PC-9 (cell line): ENCODE measurements around the gene GSPT1. TPM values are rescaled to one million over a fixed set of nuclear protein-coding genes. Genes with fewer than 3 reads are reported as not detected.

Experiments
- BruUV-seq: library from RNA; stranded (reverse); fragments of 400-500 nt; replicated peaks from 2 replicates; lab custom pipeline; 2021; lab: Mats Ljungman, UMichigan
- CTCF ChIA-PET: fragments of 300-600 bp; sonication (Branson Sonifier 250); formaldehyde crosslinking; loops from one replicate; lab custom pipeline; 2022; ENCODE audit warnings: antibody characterized with exemption; lab: Charles Lee
- POLR2A ChIA-PET: fragments of 300-600 bp; sonication (Branson Sonifier 250); formaldehyde crosslinking; loops from one replicate; lab custom pipeline; 2022; ENCODE audit warnings: antibody characterized with exemption; ENCODE audit not compliant: unreplicated experiment; lab: Charles Lee
- DNase-seq, 2 experiments: peaks; one replicate each; pipeline versions ENCODE4 v3.0.0 to v3.0.0-alpha.2; 2015 to 2022; ENCODE audit warnings: mixed read lengths in 1 of 2
- H2AFZ ChIP-seq: fragments of 200-600 bp; sonication (generic); 2 replicates; pipeline ENCODE4 v1.8.1; 2017; ENCODE audit warnings: antibody characterized with exemption
- H3F3A ChIP-seq: fragments of 200-600 bp; sonication (generic); 2 replicates; pipeline ENCODE4 v1.8.1; 2017; ENCODE audit warnings: antibody characterized with exemption, mild to moderate bottlenecking, low read depth; ENCODE audit not compliant: insufficient read depth
- H3K27ac ChIP-seq: fragments of 200-600 bp; sonication (generic); 2 replicates; pipeline ENCODE4 v1.6.1; 2016; ENCODE audit warnings: mixed run types
- H3K27me3 ChIP-seq: fragments of 200-600 bp; sonication (generic); 2 replicates; pipeline ENCODE4 v1.6.1; 2016; ENCODE audit warnings: low read depth, mixed run types; ENCODE audit not compliant: insufficient read depth
- H3K36me3 ChIP-seq: fragments of 200-600 bp; sonication (generic); 2 replicates; pipeline ENCODE4 v1.6.1; 2016; ENCODE audit warnings: low read depth, mixed run types
- H3K4me1 ChIP-seq: fragments of 200-600 bp; sonication (generic); replicated peaks from 2 replicates; pipeline ENCODE4 v1.6.1; 2016; ENCODE audit warnings: mixed run types; ENCODE audit not compliant: insufficient read depth
- H3K4me2 ChIP-seq: fragments of 200-600 bp; sonication (generic); 2 replicates; pipeline ENCODE4 v1.6.1; 2017; ENCODE audit warnings: mixed run types
- H3K4me3 ChIP-seq: fragments of 200-600 bp; sonication (generic); 2 replicates; pipeline ENCODE4 v1.6.1; 2016; ENCODE audit warnings: mixed run types
- H3K79me2 ChIP-seq: fragments of 200-600 bp; sonication (generic); 2 replicates; pipeline ENCODE4 v1.6.1; 2017; ENCODE audit warnings: low read depth, mixed run types
- H3K9me2 ChIP-seq: fragments of 200-600 bp; sonication (generic); 2 replicates; pipeline ENCODE4 v1.8.1; 2017; ENCODE audit warnings: mild to moderate bottlenecking; ENCODE audit not compliant: insufficient read depth
- H3K9me3 ChIP-seq: fragments of 200-600 bp; sonication (generic); 2 replicates; pipeline ENCODE4 v1.8.1; 2016; ENCODE audit warnings: low read depth; ENCODE audit not compliant: insufficient read depth
- H4K20me1 ChIP-seq: fragments of 200-600 bp; sonication (generic); 2 replicates; pipeline ENCODE4 v1.8.1; 2017; ENCODE audit not compliant: insufficient read depth
- EZH2 ChIP-seq: fragments of 200-600 bp; sonication (generic); IDR thresholded peaks from 2 replicates; pipeline ENCODE4 v1.8.0; 2017; ENCODE audit warnings: antibody characterized with exemption, low read depth
- intact Hi-C: fragments of 100-400 bp; cut with micrococcal nuclease; formaldehyde crosslinking; loops from one replicate; pipeline ENCODE4 v1.10.0; 2022; ENCODE audit not compliant: unreplicated experiment
- total RNA-seq: library from RNA; stranded (reverse); gene quantifications from 2 replicates; pipeline ENCODE4 v1.2.3, GENCODE V29; 2021
- TF ChIP-seq, protein P1 (sequence below): fragments of 200-600 bp; sonication (generic); conservative IDR thresholded peaks from 2 replicates; pipeline ENCODE4 v1.6.1; 2017; ENCODE audit warnings: mixed run types, antibody characterized with exemption, mild to moderate bottlenecking, moderate library complexity

GSPT1 gene
- total RNA-seq, 1 experiment from 2014 or later: 161 TPM

DNA sequence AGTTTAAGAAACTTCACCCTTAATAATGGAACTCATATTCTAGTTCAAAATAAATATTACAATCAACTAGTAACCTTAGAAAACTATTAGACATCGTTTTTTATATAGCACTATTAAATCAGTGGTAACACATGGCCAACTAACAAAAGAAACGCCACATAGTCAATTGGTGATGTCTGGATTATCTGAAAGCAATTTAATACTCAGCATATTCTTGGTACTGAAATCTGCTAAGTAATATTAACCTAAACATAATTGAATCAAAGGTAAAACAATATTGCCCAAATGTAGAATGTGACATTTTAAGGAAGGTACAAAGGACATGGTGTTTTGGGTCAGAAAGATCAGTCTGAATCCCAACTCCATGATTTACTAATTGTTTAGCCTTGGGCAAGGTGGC lies 53.3 kb downstream of the GSPT1 start:
- Histone ChIP-seq H3K4me1 (peaks cover 9% of the 10 kb centered on the region), H3F3A (peaks cover 32% of the 10 kb centered on the region; the same call in 1 of the 2 replicates), H3K79me2 (peaks cover 55% of the 10 kb centered on the region), H3K9me3 (no peaks in the 10 kb centered on the region), H3K4me3 (no peak overlapping the region), H3K27ac (no peak overlapping the region), H3K9me2 (no peaks in the 10 kb centered on the region), H4K20me1 (peaks cover 7% of the 10 kb centered on the region), H2AFZ (no peak overlapping the region), H3K36me3 (no peaks in the 10 kb centered on the region), H3K27me3 (no peaks in the 10 kb centered on the region), H3K4me2 (no peak overlapping the region)
- no peak for DNase-seq
- ChIA-PET CTCF (no interaction called here), POLR2A (no interaction called here)
- BruUV-seq: no TSS peak
- no peak for TF ChIP-seq EZH2
- TF ChIP-seq, protein P1, sequence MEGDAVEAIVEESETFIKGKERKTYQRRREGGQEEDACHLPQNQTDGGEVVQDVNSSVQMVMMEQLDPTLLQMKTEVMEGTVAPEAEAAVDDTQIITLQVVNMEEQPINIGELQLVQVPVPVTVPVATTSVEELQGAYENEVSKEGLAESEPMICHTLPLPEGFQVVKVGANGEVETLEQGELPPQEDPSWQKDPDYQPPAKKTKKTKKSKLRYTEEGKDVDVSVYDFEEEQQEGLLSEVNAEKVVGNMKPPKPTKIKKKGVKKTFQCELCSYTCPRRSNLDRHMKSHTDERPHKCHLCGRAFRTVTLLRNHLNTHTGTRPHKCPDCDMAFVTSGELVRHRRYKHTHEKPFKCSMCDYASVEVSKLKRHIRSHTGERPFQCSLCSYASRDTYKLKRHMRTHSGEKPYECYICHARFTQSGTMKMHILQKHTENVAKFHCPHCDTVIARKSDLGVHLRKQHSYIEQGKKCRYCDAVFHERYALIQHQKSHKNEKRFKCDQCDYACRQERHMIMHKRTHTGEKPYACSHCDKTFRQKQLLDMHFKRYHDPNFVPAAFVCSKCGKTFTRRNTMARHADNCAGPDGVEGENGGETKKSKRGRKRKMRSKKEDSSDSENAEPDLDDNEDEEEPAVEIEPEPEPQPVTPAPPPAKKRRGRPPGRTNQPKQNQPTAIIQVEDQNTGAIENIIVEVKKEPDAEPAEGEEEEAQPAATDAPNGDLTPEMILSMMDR: no peak
- intact Hi-C loops: no loop called here

GRCh38 chr16:11857161-11857560 lies 58.6 kb downstream of the GSPT1 start:
- TF ChIP-seq EZH2: no peak
- TF ChIP-seq, protein P1: no peak
- H3K79me2 ChIP-seq: peaks cover 76% of the 10 kb centered on the region
- no peaks in the 10 kb centered on the region for H3K27me3 ChIP-seq
- peaks cover 12% of the 10 kb centered on the region for H4K20me1 ChIP-seq
- H3K27ac ChIP-seq: no peak overlapping the region
- ChIA-PET CTCF (no interaction called here), POLR2A (interaction anchor here (0.6 kb wide), 1 partner anchor 16 kb away, joined by 10 read pairs; no protein-coding TSS in a partner anchor)
- peaks cover 10% of the 10 kb centered on the region; the same call in 1 of the 2 replicates for H3F3A ChIP-seq
- no peaks in the 10 kb centered on the region for H3K9me2 ChIP-seq
- H2AFZ ChIP-seq: no peak overlapping the region
- H3K4me3 ChIP-seq: no peak overlapping the region
- H3K4me1 ChIP-seq: peaks cover 8% of the 10 kb centered on the region; the same call in 1 of the 2 replicates
- no peak overlapping the region for H3K4me2 ChIP-seq
- intact Hi-C loops: no loop called here
- no peaks in the 10 kb centered on the region for H3K9me3 ChIP-seq
- H3K36me3 ChIP-seq: 0 out of 2 replicates have a peak, but pooled peaks cover 5% of the 10 kb centered on the region
- no peak for DNase-seq
- BruUV-seq: no TSS peak

DNA sequence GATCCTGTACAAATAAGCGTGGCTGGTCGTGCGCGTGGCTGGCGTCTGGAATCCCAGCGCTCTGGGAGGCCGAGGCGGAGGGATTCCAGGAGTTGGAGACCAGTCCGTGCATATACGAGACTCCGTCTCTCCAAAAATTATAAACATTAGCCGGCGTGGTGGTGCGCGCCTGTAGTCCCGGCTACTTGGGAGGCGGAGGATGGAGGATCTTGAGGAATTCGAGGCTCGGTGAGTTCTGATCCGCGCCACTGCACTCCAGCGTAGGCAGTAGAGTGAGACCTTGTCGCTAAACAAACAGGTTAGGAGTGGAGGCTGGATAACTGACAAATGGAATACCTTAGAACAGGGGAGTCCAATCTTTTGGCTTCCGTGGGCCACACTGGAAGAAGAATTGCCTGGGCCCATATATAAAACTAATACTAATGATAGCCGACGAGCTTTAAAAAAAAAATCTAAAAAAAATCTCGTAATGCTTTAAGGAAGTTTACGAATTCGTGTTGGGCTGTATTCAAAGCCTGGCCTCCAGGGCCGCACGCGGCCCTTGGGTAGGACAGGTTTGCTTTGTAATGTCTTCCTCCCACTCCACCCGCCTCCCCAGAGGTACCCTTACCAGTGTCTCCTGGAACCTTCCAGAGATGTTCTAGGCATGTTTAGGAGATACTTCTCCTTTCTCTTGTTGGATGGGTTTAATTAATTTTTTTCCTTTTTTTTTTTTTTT lies 63.5 kb downstream of the GSPT1 start:
- no peak for TF ChIP-seq EZH2
- TF ChIP-seq, protein P1: no peak
- Histone ChIP-seq H3K9me3 (no peaks in the 10 kb centered on the region), H3K36me3 (peaks cover 37% of the 10 kb centered on the region), H3K27me3 (no peaks in the 10 kb centered on the region), H3K27ac (peak overlapping the region; percentile 61), H3K9me2 (no peaks in the 10 kb centered on the region), H4K20me1 (peaks cover 36% of the 10 kb centered on the region), H2AFZ (peak overlapping the region; percentile 97), H3F3A (peaks cover 20% of the 10 kb centered on the region), H3K79me2 (peaks cover 94% of the 10 kb centered on the region), H3K4me3 (peak overlapping the region; percentile 83), H3K4me2 (peak overlapping the region; percentile 97), H3K4me1 (peaks cover 27% of the 10 kb centered on the region)
- ChIA-PET CTCF (interaction anchor here (0.5 to 0.6 kb wide), 3 partner anchors 13 to 224 kb away, joined by 3 to 7 read pairs (median 4); no protein-coding TSS in a partner anchor), POLR2A (interaction anchor here (1.2 kb wide), 1 partner anchor 69 kb away, joined by 3 read pairs; no protein-coding TSS in a partner anchor)
- intact Hi-C loops: no loop called here
- no TSS peak for BruUV-seq
- DNase-seq: peak in 1 of 2 experiments; percentile 37
